ENCODE results near the gene PTPN2.
"Not testable (repeated sequence)": the region's sequence is repeated elsewhere in the genome, so short reads cannot be mapped to it uniquely, and the experiment has no call there.

PTPN2 gene

GRCh38 chr18:12895014-12895413, 11.0 kb upstream of the PTPN2 start:
- no peak for DNase-seq (ENCODE audit: low read depth in 2 of 3, low spot score in 2 of 3)

GRCh38 chr18:12891561-12891960, 7.5 kb upstream of the PTPN2 start:
- no peak for DNase-seq (ENCODE audit: low read depth in 2 of 3, low spot score in 2 of 3)

GRCh38 chr18:12890964-12891363, 6.9 kb upstream of the PTPN2 start:
- no peak for DNase-seq (ENCODE audit: low read depth in 2 of 3, low spot score in 2 of 3)

GRCh38 chr18:12886498-12887126, 2.6 kb upstream of the PTPN2 start:
- no peak for DNase-seq (ENCODE audit: low read depth in 2 of 3, low spot score in 2 of 3)

GRCh38 chr18:12885500-12885899, 1.5 kb upstream of the PTPN2 start:
- DNase-seq (ENCODE audit: low read depth in 2 of 3, low spot score in 2 of 3) = no peak

- DNase-seq (ENCODE audit: low read depth in 2 of 3, low spot score in 2 of 3) = no peak
These were observed 628 bp upstream of the PTPN2 start for GRCh38 chr18:12884406-12885323.

GRCh38 chr18:12883372-12883683, 709 bp downstream of the PTPN2 start:
- DNase-seq (ENCODE audit: low read depth in 2 of 3, low spot score in 2 of 3) = peak in 2 of 3 experiments; percentile 8 to 10

GRCh38 chr18:12882453-12883371, 1.3 kb downstream of the PTPN2 start:
- no peak for DNase-seq (ENCODE audit: low read depth in 2 of 3, low spot score in 2 of 3)

GRCh38 chr18:12880541-12880910, 3.5 kb downstream of the PTPN2 start:
- no peak for DNase-seq (ENCODE audit: low read depth in 2 of 3, low spot score in 2 of 3)

GRCh38 chr18:12879840-12880540, 4.0 kb downstream of the PTPN2 start:
- DNase-seq (ENCODE audit: low read depth in 2 of 3, low spot score in 2 of 3) = no peak

GRCh38 chr18:12874992-12875391, 9.0 kb downstream of the PTPN2 start:
- DNase-seq (ENCODE audit: low read depth in 2 of 3, low spot score in 2 of 3) = not testable (repeated sequence)

- DNase-seq (ENCODE audit: low read depth in 2 of 3, low spot score in 2 of 3) = not testable (repeated sequence)
These were observed 10.0 kb downstream of the PTPN2 start for GRCh38 chr18:12873961-12874567.

GRCh38 chr18:12872408-12872807, 11.6 kb downstream of the PTPN2 start:
- DNase-seq (ENCODE audit: low read depth in 2 of 3, low spot score in 2 of 3) = no peak

GRCh38 chr18:12868576-12868975, 15.5 kb downstream of the PTPN2 start:
- DNase-seq (ENCODE audit: low read depth in 2 of 3, low spot score in 2 of 3) = no peak

- DNase-seq (ENCODE audit: low read depth in 2 of 3, low spot score in 2 of 3) = no peak
These were observed 16.5 kb downstream of the PTPN2 start for GRCh38 chr18:12867441-12868123.

- DNase-seq (ENCODE audit: low read depth in 2 of 3, low spot score in 2 of 3) = no peak
These were observed 20.3 kb downstream of the PTPN2 start for GRCh38 chr18:12863687-12864216.

GRCh38 chr18:12862874-12863482, 21.1 kb downstream of the PTPN2 start:
- DNase-seq (ENCODE audit: low read depth in 2 of 3, low spot score in 2 of 3) = no peak

- DNase-seq (ENCODE audit: low read depth in 2 of 3, low spot score in 2 of 3) = no peak
These were observed 21.6 kb downstream of the PTPN2 start for GRCh38 chr18:12862467-12862866.

- no peak for DNase-seq (ENCODE audit: low read depth in 2 of 3, low spot score in 2 of 3)
These were observed 22.4 kb downstream of the PTPN2 start for GRCh38 chr18:12861637-12862036.
